NB4 (cell line): ENCODE data around the gene APOL3.
A peak's percentile ranks its signal among the peaks of the same experiment; 100 is the strongest.

Experiments
- DNase-seq: peaks from one replicate; pipeline ENCODE4 v3.0.0; 2010; ENCODE audit warnings: low read depth
- H3K4me3 ChIP-seq: one replicate; pipeline ENCODE4 v1.5.1; 2011; ENCODE audit warnings: mild to moderate bottlenecking, low read depth, low read length, moderate library complexity
- CTCF ChIP-seq: IDR thresholded peaks from one replicate; pipeline ENCODE4 v1.5.1; 2012; ENCODE audit warnings: low read depth, low read length
- MAX ChIP-seq: IDR thresholded peaks from 2 replicates; pipeline ENCODE4 v1.6.1; 2011; ENCODE audit warnings: low read depth, low read length
- MYC ChIP-seq: IDR thresholded peaks from 2 replicates; pipeline ENCODE4 v1.6.1; 2011; ENCODE audit warnings: low read depth, low read length
- POLR2A ChIP-seq: IDR thresholded peaks from 2 replicates; pipeline ENCODE4 v1.6.1; 2011; ENCODE audit warnings: mild to moderate bottlenecking; ENCODE audit not compliant: insufficient read length; ENCODE audit errors: extremely low read depth

APOL3 gene

GRCh38 chr22:36136475-36136874 lies 24.1 kb downstream of the APOL3 start:
- DNase-seq: no peak
- no peak overlapping the region for H3K4me3 ChIP-seq
- TF ChIP-seq MYC (no peak), MAX (no peak), CTCF (no peak), POLR2A (no peak)

GRCh38 chr22:36135306-36135980 lies 25.1 kb downstream of the APOL3 start:
- H3K4me3 ChIP-seq: no peak overlapping the region
- TF ChIP-seq MAX (no peak), CTCF (no peak), POLR2A (no peak), MYC (no peak)
- DNase-seq: no peak

GRCh38 chr22:36134182-36134581 lies 26.4 kb downstream of the APOL3 start:
- peak; percentile 17 for DNase-seq
- no peak for TF ChIP-seq MAX

GRCh38 chr22:36131907-36132306 lies 28.6 kb downstream of the APOL3 start:
- H3K4me3 ChIP-seq: no peak overlapping the region
- no peak for DNase-seq
- TF ChIP-seq MAX: no peak
- TF ChIP-seq CTCF: no peak
- TF ChIP-seq MYC: no peak
- TF ChIP-seq POLR2A: no peak

More at GRCh38 chr22:36134182-36134581, 26.4 kb downstream of the APOL3 start:
- no peak overlapping the region for H3K4me3 ChIP-seq

- no peak for DNase-seq
- TF ChIP-seq MYC (no peak), MAX (no peak)
- no peak overlapping the region for H3K4me3 ChIP-seq
Observed at GRCh38 chr22:36129486-36130388, 30.8 kb downstream of the APOL3 start.

GRCh38 chr22:36129071-36129470 lies 31.5 kb downstream of the APOL3 start:
- no peak for DNase-seq
- H3K4me3 ChIP-seq: no peak overlapping the region
- TF ChIP-seq CTCF: no peak
- TF ChIP-seq POLR2A: no peak
- TF ChIP-seq MAX: no peak
- TF ChIP-seq MYC: no peak
